Head of caudate nucleus (tissue), 42 donors: ENCODE measurements around the gene KCNQ1.

Source experiments
- DNase-seq, 42 donors: peaks; one replicate each; pipeline versions ENCODE4 v3.0.0 to v3.0.0-alpha.2; 2020 to 2021; ENCODE audit warnings: mixed read lengths in 7 of 42
- intact Hi-C: fragments of 100-400 bp; cut with DNase I; formaldehyde crosslinking; loops from one replicate; pipeline ENCODE4 v1.15.0; 2022

The KCNQ1 gene

GRCh38 chr11:2791139-2791520 is 346.3 kb downstream of the KCNQ1 start:
- intact Hi-C loops, result no loop called here
- peak in 21 of 42 donors; percentile 0 to 41 (median 10) for DNase-seq

- DNase-seq, result peak in 23 of 42 donors; percentile 1 to 42 (median 10)
- intact Hi-C loops, result no loop called here
Observed at GRCh38 chr11:2791521-2792380, 346.9 kb downstream of the KCNQ1 start.

- intact Hi-C loops, result no loop called here
- peak in 19 of 42 donors; percentile 1 to 30 (median 8) for DNase-seq
Observed at GRCh38 chr11:2792381-2793250, 347.8 kb downstream of the KCNQ1 start.

- intact Hi-C loops, result no loop called here
- DNase-seq, result peak in 9 of 42 donors; percentile 0 to 18 (median 2)
Observed at GRCh38 chr11:2793701-2794045, 348.9 kb downstream of the KCNQ1 start.

- peak in 21 of 42 donors; percentile 0 to 36 (median 10) for DNase-seq
- intact Hi-C loops, result no loop called here
Observed at GRCh38 chr11:2794046-2794967, 349.5 kb downstream of the KCNQ1 start.

GRCh38 chr11:2794968-2795322 is 350.1 kb downstream of the KCNQ1 start:
- peak in 18 of 42 donors; percentile 1 to 36 (median 8) for DNase-seq
- intact Hi-C loops, result no loop called here

GRCh38 chr11:2795491-2795991 is 350.7 kb downstream of the KCNQ1 start:
- intact Hi-C loops, result no loop called here
- DNase-seq, result peak in 23 of 42 donors; percentile 1 to 37 (median 9)

- intact Hi-C loops, result no loop called here
- peak in 23 of 42 donors; percentile 0 to 41 (median 9) for DNase-seq
Observed at GRCh38 chr11:2796091-2796490, 351.3 kb downstream of the KCNQ1 start.

GRCh38 chr11:2796508-2797113 is 351.8 kb downstream of the KCNQ1 start:
- peak in 23 of 42 donors; percentile 0 to 31 (median 7) for DNase-seq
- intact Hi-C loops, result no loop called here

- DNase-seq, result peak in 25 of 42 donors; percentile 0 to 33 (median 8)
- intact Hi-C loops, result no loop called here
Observed at GRCh38 chr11:2797121-2797711, 352.4 kb downstream of the KCNQ1 start.

GRCh38 chr11:2797741-2798361 is 353.0 kb downstream of the KCNQ1 start:
- DNase-seq, result peak in 24 of 42 donors; percentile 0 to 30 (median 8)
- intact Hi-C loops, result no loop called here

GRCh38 chr11:2798951-2799761 is 354.3 kb downstream of the KCNQ1 start:
- intact Hi-C loops, result no loop called here
- DNase-seq, result peak in 21 of 42 donors; percentile 0 to 38 (median 7)

GRCh38 chr11:2799881-2800654 is 355.3 kb downstream of the KCNQ1 start:
- DNase-seq, result peak in 25 of 42 donors; percentile 0 to 34 (median 8)
- intact Hi-C loops, result no loop called here

- intact Hi-C loops, result no loop called here
- DNase-seq, result peak in 25 of 42 donors; percentile 0 to 33 (median 8)
Observed at GRCh38 chr11:2800655-2801531, 356.1 kb downstream of the KCNQ1 start.
